ENCODE measurements around the gene TOR2A. TPM values are rescaled to one million over a fixed set of nuclear protein-coding genes. Genes with fewer than 3 reads are reported as not detected.

TOR2A gene
- total RNA-seq, 4 donors from 2014 or later: 8.9 to 23.1 (median 14.2) TPM

DNA sequence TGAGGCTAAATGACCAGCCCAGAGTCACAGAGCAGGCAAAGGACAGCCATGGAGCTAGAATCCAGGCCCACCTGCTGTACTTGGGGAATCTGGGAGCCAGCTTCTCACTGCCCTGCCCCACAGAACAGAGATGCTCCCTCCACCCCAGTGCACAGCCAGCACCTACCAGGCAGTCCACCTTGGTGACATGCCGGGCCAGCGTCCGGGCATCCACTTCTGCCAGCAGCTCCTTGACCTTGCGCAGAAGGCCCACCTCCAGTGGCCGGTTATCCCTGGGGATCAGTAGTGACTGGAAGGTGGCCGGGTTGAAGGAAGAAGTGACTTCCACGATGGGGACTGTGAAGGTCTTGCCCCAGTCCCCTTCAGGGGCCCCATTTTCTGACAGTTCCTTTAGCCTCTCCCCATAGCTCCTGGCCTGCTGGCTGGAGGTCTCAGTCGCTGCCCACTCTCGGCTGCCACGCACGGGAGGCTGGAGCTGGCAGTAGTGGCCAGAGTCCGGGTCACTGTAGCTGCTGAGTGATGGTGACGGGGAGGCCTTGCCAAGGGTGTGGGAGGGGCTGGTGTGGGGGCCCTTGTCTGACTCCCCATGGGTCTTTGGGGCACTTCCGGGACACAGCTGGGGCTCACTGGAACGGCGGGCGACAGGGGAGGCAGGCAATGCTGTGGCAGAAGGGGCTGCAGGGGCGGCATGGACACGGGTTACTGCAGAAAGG is 9.5 kb upstream of the TOR2A start:
- H3K36me3 ChIP-seq: peaks cover 0 to 18% of the 10 kb centered on the region in 2 donors
- peaks cover 7% of the 10 kb centered on the region in 2 donors for H3K4me1 ChIP-seq
- TF ChIP-seq, protein P1, sequence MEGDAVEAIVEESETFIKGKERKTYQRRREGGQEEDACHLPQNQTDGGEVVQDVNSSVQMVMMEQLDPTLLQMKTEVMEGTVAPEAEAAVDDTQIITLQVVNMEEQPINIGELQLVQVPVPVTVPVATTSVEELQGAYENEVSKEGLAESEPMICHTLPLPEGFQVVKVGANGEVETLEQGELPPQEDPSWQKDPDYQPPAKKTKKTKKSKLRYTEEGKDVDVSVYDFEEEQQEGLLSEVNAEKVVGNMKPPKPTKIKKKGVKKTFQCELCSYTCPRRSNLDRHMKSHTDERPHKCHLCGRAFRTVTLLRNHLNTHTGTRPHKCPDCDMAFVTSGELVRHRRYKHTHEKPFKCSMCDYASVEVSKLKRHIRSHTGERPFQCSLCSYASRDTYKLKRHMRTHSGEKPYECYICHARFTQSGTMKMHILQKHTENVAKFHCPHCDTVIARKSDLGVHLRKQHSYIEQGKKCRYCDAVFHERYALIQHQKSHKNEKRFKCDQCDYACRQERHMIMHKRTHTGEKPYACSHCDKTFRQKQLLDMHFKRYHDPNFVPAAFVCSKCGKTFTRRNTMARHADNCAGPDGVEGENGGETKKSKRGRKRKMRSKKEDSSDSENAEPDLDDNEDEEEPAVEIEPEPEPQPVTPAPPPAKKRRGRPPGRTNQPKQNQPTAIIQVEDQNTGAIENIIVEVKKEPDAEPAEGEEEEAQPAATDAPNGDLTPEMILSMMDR (IDR thresholded peaks at IDR 0.05): no peak
- TF ChIP-seq POLR2A (IDR thresholded peaks at IDR 0.05): no peak
- H3K27me3 ChIP-seq: no peaks in the 10 kb centered on the region
- H3K9me3 ChIP-seq: no peaks in the 10 kb centered on the region
- H3K27ac ChIP-seq: no peak overlapping the region
- 88 to 96% methylated on average over 15 to 18 of the region's 19 CpGs for WGBS, 2 donors
- intact Hi-C loops (cut with DNase I): no loop called here
- no peak for DNase-seq
- H3K4me3 ChIP-seq (replicated peaks in 1 of 3): no peak overlapping the region

- intact Hi-C loops (cut with DNase I): no loop called here
- Histone ChIP-seq H3K9me3 (no peaks in the 10 kb centered on the region), H3K27ac (no peak overlapping the region), H3K27me3 (no peaks in the 10 kb centered on the region), H3K36me3 (peaks cover 0 to 18% of the 10 kb centered on the region in 2 donors), H3K4me1 (peaks cover 7% of the 10 kb centered on the region in 2 donors), H3K4me3 (replicated peaks in 1 of 3) (no peak overlapping the region)
- WGBS, 2 donors: 37 to 40% methylated on average over 32 to 33 of the region's 33 CpGs
- TF ChIP-seq POLR2A (IDR thresholded peaks at IDR 0.05): no peak
- TF ChIP-seq, protein P1 (IDR thresholded peaks at IDR 0.05): no peak
- no peak for DNase-seq
Observed at GRCh38 chr9:127742435-127743088, 7.5 kb upstream of the TOR2A start.

GRCh38 chr9:127741831-127742434 is 6.8 kb upstream of the TOR2A start:
- intact Hi-C loops (cut with DNase I): no loop called here
- 41 to 53% methylated on average over 15 to 34 of the region's 38 CpGs for WGBS, 2 donors
- no peak overlapping the region for H3K4me3 ChIP-seq (replicated peaks in 1 of 3)

GRCh38 chr9:127739614-127740330 is 4.7 kb upstream of the TOR2A start:
- 82% methylated on average over 16 to 19 of the region's 19 CpGs for WGBS, 2 donors
- intact Hi-C loops (cut with DNase I): loop anchor here (5.0 kb wide), 3 partner anchors 43 to 178 kb away; partner anchors contain the start of gene ST6GALNAC4
- Histone ChIP-seq H3K4me1 (peaks cover 7% of the 10 kb centered on the region in 2 donors), H3K36me3 (peaks cover 0 to 18% of the 10 kb centered on the region in 2 donors), H3K4me3 (replicated peaks in 1 of 3) (no peak overlapping the region), H3K9me3 (no peaks in the 10 kb centered on the region), H3K27me3 (no peaks in the 10 kb centered on the region), H3K27ac (peak overlapping the region in 2 of 3 donors; percentile 21 to 40)
- no peak for TF ChIP-seq POLR2A (IDR thresholded peaks at IDR 0.05)
- TF ChIP-seq, protein P1 (IDR thresholded peaks at IDR 0.05): no peak
- no peak for DNase-seq

More at GRCh38 chr9:127741831-127742434, 6.8 kb upstream of the TOR2A start:
- H3K27me3 ChIP-seq: no peaks in the 10 kb centered on the region
- H3K9me3 ChIP-seq: no peaks in the 10 kb centered on the region
- TF ChIP-seq, protein P1 (IDR thresholded peaks at IDR 0.05): no peak
- TF ChIP-seq POLR2A (IDR thresholded peaks at IDR 0.05): no peak
- H3K4me1 ChIP-seq: peaks cover 7% of the 10 kb centered on the region in 2 donors
- H3K36me3 ChIP-seq: peaks cover 0 to 18% of the 10 kb centered on the region in 2 donors
- no peak overlapping the region for H3K27ac ChIP-seq
- DNase-seq: peak; percentile 61 to 72

Measured in thyroid gland (tissue), 4 donors.